Midbrain (tissue), 1 donor: ENCODE results near the gene RELL2.
A peak's percentile ranks its signal among the peaks of the same experiment; 100 is the strongest.

Experiments used
- DNase-seq: peaks from one replicate; lab custom pipeline; 2025; lab: John Stamatoyannopoulos, UW

The RELL2 gene

DNA sequence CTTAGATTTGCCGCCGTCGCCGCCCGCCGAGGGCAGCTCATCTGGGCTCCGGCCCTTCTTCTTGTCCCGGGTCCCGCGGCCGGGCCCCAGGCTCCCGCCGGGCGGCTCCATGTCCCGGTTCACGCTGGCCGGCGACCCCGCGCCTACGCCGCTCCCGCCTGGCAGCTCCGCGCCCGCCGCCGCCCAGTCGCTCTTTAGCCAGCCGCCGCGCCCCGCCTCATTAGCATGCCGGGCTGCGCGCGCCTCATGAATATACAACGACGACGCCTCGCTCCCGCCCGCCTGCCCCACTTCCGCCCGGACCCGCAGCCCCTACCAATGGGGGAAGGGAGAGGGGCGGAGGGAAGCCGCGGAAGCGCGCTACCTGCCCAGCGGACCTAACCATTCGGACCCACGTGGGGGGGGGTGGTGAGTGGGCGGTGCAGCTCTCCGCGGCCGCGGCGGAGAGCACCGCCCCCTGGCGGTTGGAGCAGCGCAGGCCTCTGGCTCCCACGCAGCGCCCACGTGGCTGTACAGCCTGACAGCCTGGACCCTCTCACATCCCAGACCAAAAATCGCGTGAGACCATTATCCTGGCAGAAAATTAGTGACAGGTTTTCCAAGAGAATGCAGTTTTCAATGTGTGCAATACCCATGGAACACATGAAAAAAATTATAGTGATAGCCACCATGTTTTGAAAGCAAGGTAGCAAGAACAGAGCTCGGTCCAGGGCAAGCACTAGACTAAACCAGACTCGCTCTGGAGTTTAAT is 17.8 kb upstream of the RELL2 start, which contains the start of gene DIAPH1:
Gene DIAPH1, minus strand, starts transcription at position 197 of the 751 bp plus-strand sequence. Its CDS starts 86 bp downstream, at position 111.
- DNase-seq, result peak; percentile 91

GRCh38 chr5:141623186-141623585 is 13.6 kb upstream of the RELL2 start:
- DNase-seq, result peak; percentile 32

GRCh38 chr5:141623611-141624010 is 13.2 kb upstream of the RELL2 start:
- no peak for DNase-seq

DNA sequence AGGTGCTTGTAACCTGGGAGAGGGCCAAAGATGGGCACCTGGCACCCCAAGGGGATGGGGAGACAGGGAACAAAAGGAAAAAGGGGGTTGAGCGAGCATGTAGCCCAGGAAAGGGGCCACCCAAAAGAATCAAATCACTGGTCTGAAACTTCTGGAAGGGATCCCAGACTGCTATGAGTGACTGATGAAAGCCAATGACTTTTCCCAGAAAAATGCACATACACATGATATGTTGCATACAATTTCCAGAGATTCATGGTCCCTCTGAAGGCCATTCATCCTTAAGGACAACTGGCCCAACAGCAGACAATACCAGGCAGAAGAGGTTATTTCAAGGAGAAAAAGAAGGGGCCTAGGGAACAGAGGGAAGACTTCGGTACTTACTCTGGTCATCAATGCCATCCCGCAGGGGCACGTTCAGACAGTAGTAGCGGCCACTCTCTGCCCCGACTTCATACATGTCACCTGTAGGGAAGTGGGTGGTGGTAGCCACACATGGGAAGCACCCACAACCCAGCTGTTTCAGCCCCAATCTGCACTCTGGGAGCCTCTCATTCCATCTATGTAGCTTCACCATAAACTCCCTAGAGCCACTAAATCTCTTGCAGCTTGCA is 8.5 kb upstream of the RELL2 start:
- DNase-seq, result no peak

DNA sequence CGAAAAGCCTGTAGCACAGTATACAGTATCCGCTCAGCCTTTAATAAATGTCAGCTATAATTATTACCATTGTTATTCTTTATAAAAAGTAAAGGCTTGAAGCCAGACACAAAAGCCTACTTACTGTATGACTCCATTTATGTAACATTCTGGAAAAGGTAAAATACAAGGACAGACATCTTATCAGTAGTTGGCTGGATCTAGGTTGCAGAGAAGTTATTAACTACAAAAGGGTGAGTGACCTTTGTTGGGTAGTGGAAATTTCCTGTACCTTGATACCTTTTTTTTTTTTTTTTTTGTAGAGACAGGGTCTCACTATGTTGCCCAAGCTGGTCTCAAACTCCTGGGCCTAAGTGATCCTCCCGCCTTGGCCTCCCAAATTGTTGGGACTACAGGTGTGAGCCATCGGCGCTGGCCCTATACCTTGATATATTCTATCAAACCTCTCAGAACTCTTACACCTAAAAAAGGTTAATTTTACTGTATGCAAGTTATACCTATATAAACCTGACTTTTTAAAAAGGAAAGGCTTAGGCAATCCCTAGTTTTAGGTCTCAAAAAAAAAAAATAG is 6.1 kb upstream of the RELL2 start:
- DNase-seq, result no peak

DNA sequence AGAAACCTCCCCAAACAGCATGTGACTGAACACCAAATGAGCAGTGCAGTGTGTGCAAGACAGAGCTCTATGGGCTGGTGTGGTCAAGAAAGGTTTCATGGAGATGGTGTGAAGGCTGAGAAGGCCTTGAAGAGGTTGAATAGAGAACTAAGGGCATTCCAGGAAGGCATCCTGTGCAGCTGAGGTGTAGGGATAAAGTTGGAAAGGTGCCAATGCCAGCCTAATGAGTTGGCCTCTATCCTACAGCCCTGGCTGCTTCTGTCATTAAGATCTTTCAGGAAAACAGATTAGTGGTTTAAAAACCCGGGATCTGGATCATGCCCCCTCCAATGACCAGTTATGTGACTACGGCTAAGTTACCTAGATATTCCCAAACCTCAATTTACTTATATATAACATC is 4.1 kb upstream of the RELL2 start:
- DNase-seq, result no peak

DNA sequence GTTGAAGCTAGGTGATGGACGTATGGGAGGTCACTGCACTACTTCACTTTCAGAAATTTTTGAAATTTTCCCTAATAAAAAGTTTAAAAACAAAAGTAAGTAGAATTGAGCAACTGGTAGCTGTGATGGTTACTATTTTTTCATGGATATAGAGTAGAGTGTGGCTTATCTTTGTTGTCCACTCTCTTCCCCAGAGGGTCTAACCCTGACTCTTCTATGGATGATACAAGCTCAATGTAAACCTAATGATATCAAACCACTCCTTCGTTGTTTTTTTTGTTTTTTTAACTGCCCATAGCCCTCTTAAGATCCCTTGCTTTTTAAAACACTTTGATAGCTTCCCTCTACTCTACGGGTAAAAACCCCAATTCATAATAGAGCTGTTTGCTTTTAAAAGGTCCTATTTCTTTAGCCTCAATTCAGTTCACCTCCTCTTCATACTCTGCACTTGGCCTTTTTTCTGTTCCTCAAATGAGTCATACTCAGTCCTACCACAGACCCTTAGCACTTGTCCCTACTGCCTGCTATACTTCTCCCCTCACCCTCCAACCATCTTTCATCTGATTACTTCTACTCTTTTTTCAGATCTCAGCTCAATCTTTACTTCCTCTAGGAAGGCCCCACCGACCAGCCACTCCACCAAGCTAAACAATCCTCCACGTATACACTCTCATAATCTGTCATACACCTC is 2.8 kb upstream of the RELL2 start:
- no peak for DNase-seq

- no peak for DNase-seq
Observed at GRCh38 chr5:141634720-141635119, 2.1 kb upstream of the RELL2 start.

GRCh38 chr5:141635646-141636045 is 1.2 kb upstream of the RELL2 start:
- DNase-seq, result no peak

DNA sequence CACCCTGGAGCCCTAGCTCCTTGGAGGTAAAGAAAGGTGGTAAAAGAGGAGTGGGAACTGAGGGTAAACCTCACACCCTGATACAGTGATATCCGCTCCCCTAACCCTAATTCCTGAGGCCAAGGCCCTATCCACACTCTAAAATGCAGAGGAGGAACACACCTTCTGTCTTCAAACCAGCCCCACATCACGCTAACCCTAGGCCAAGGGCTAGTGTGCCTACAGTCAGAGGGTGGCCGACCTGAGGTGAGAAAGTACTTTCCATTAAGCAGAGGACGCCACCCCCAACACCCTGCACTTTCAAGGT is 738 bp upstream of the RELL2 start:
- no peak for DNase-seq

DNA sequence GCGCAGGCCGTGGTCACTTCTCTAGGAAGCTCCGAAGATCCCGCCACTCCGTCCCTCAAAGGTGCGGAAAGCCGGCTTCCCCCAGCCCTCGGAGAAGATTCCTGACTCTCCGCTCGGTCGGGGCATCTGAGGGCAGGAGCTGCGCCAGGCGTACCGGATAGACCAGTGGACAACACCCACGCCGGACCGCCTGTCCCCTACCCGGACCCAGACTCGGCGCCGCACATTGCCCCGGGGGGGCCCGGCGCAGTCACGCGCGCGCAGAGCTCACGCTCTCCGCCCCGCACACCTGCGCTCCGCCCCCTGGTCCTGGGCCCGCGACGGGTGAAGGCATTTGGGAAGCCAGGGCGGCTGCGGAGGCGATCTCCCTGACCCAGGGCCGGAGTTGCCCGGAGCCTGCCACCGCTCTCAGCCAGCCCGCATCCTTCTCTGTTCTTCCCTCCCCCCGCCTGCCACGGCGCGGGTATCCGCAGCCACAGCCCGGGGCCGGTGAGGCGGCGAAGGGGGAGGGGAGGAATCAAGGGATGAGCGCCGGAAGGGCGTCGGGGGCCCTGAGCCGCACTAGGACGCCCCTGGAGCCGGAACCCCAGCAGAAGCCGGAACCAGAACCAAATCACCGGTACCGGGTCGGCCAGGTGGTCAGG is 448 bp downstream of the RELL2 start:
- DNase-seq, result no peak

DNA sequence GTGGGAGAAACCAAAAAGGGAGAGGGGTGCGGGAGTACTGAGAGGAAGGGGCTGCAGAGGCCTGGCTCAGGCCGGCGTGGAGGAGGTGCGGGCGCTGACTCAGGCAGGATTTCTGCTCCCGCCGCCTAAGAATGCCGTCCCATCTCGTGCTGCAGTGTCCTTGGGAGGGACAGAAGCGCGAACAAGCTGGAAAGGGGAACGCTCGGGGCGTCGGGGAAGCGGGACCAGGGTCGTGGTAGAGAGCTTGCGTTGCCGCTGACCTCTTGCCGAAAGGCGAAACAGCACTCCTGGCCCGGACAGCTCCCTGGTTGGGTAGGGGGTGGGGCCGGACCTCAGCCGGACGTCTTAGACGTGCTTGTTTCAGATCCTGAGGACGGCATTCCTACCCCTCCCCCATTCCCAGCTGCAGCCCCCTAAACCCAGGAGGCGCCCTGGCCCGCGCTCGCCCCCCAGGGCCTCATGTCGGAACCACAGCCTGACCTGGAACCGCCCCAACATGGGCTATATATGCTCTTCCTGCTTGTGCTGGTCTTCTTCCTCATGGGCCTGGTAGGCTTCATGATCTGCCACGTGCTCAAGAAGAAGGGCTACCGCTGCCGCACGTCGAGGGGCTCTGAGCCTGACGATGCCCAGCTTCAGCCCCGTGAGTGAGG is 1.1 kb downstream of the RELL2 start:
- DNase-seq, result peak; percentile 8

- DNase-seq, result no peak
Observed at GRCh38 chr5:141638771-141639170, 2.0 kb downstream of the RELL2 start.

- DNase-seq, result no peak
Observed at GRCh38 chr5:141639357-141640050, 2.7 kb downstream of the RELL2 start.

DNA sequence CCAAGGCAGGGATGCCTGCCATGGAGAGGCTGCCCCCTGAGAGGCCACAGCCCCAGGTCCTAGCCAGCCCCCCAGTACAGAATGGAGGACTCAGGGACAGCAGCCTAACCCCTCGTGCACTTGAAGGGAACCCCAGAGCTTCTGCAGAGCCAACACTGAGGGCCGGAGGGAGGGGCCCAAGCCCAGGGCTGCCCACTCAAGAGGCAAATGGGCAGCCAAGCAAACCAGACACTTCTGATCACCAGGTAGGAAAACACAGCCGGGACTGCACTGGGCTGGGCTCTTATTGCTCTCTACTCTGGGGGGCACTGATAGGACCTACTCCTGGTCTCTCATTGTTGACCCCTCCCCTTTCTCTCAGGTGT is 3.2 kb downstream of the RELL2 start:
- DNase-seq, result no peak

DNA sequence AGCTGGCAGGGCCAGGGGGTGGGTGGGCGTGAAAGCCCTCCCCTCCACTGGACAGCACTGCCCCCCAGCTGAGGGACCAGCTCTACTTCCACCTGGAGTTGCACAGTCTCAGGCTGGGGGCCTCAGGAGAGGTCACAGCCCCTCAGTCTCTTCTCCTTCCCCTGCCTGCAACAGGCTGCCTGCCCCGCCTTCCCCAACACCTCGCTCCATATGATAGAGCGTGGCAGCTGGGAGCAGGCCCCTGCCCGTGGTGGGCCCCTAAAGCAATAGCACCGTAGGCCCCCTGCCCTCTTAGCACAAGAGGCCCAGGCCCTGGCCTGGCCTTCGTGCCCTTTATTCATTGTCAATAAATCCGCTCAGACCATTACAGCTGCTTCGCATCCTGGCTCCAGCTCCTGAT is 3.9 kb downstream of the RELL2 start:
- no peak for DNase-seq

DNA sequence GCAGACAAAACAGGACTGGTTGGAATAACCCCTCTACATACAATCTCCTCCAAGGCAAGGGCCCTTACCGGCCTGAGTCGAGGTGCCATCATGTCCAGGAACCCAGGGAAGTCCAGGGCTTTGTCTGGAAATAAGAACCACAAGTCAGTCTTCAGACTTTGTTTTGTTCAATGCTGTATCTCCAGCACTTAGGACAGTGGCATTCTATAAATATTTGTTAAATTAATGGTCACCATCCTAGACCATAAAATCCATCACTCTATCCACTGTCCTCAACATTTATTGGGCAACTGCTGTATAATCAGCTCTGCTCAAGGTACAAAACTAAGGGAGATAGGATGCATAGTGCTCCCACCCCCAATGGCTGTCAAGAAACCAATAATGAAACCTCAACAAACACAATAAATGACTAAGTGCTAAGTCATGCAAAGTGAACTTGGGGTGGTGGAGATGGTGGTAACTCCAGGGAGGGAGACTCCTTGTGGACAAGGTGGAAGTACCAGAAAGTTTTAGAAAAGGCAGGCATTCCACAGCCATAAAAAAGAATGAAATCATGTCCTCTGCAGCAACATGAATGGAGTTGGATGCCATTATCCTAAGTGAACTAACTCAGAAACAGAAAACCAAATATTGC is 5.0 kb downstream of the RELL2 start:
- DNase-seq, result no peak

GRCh38 chr5:141646026-141646425 is 9.2 kb downstream of the RELL2 start:
- DNase-seq, result no peak

DNA sequence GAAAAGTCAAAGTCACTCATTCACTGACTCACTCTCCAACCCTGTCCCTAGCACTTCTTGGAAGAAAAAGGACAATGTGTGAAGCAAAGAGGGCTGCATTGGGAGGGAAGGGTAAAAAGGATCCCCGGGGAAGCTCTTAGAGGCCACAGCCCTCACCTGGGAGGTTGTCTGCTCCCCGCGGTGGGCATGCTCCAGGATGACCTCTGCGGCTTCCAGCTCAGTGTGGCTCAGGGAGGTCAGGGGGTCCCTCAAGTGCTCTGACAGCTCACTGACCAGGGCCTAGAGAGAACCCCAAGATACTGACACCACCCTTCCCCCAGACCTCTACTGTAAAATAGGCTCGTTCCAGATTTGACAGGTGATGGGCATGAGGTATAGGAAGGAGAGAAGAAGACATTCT is 10.4 kb downstream of the RELL2 start:
- no peak for DNase-seq

- no peak for DNase-seq
Observed at GRCh38 chr5:141647851-141648250, 11.1 kb downstream of the RELL2 start.
